Measurements from ENCODE around the gene KCTD11.
A peak's percentile ranks its signal among the peaks of the same experiment; 100 is the strongest.
"Not testable (repeated sequence)": the region's sequence is repeated elsewhere in the genome, so short reads cannot be mapped to it uniquely, and the experiment has no call there.

Gene KCTD11

DNA sequence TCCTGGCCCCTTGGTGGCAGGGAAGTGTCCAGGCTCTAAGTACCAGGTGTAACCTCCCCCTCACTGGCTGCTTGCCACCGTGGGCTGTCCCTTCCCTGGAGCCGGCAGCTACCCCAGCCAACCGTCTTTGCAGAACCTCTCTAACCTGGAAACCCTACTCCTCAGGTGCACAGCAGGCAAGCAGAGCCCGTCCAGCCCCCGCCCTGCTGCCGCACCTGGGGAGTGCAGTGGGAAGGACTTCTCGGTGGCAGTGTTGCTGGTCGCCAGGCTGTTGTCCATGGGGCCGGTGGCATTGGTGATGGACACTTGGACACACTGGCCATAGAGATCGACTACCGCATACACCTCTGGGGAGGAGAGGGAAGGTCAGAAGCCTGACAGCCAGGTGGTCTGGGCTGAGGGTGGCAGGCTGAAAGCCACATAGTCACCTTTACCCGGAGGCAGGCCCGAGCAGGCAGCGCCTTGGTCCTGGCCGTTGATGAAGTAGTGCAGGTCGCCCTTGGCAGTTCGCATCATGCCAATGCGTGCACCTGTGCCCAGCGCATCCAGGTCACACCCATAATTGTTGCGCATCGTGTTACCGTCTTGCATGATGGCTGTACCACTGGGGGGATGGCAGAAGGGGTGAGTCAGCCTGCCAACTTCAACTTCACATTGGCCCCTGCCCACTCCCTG is 29.3 kb upstream of the KCTD11 start:
- no peak for DNase-seq

DNA sequence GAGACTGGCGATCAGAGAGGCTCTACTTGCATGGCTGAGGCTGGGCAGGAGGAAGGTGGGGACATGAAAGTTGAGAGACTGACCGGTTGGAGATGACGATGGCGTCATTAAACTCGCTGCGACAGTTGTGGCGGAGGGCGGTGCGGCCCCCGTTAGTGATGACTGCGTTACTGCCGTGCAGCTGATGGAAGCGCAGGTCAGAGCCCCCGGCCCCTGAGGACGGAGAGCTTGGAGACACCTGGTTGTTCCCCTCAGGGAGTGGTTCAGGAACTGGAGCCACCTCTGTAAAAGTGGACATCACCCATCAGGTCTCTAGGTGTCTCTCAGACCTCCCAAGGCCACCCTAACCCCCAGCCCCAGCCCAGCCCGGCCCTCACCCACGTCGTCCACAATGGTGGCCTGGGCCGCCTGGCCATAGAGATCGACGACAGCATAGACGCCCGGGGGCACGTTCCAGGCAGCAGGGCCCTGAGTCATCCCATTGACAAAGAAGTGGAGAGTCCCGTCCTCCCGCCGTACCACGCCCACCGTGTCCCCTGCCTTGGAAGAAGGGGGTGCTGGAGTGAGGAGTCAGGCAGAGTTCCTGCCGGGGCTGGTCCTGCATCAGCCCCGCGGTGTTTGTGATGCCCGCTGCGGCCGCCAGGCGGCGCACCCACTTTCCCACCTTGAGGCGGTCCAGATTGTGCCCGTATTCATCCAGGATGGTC is 28.1 kb upstream of the KCTD11 start:
- DNase-seq = no peak

DNA sequence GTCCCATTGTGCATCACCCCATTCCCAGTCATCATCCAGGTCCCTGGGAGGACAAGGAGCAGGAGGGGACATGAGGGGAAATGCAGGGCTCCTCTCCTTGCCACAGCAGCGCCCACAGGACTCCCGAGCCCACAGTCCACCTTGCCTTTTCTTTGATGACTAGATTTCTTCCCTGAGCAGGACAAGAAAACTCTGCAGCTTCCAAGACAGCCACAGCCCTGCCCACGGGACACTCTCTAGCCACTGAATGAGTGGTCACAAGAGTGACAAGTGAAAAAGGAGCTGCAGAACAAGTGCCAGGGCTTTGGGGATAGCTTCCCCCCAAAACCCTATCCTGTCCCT is 27.6 kb upstream of the KCTD11 start:
- DNase-seq = no peak

DNA sequence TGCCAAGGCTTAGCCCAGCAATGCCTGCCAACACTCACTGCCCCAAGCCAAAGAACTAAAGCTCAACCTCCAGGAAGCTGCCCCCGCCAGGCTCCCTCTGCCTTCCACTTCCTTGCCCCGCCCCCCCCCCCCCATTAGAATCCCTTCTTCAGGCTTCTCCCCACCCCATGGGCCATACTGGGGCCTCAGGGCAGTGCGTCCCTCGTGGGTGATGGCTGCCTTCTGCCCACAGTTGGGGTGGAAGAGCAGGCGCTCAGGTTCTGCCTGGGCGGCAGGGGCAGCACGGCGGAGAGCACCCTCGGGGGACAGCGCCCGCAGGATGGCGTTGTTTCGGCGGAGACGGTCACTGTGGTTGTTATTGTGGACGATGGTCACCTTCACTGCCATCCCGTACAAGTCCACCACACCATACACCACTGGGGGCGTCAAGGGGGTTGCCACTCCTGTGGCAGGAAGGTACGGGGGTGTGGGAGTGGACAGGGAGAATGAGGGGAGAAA is 26.9 kb upstream of the KCTD11 start:
- DNase-seq = no peak

DNA sequence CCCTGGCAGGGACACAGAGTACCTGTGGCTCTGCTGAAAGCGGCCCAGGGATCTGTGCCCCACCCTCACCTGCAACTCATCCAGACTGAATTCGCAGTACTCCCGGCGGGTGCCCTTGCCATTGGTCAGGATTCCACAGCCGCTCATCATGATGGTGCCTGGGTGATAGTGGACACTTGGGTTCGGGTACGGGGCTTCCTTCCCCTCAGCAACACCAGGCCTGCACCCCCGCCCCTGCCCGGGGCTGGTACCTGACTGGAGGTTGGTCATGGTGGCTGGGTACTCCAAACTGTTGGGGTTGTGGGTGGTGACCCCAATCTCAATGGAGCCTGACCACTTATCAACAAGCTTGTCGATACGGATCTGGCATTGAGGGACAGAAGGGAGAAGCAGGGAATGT is 25.8 kb upstream of the KCTD11 start:
- DNase-seq = no peak

DNA sequence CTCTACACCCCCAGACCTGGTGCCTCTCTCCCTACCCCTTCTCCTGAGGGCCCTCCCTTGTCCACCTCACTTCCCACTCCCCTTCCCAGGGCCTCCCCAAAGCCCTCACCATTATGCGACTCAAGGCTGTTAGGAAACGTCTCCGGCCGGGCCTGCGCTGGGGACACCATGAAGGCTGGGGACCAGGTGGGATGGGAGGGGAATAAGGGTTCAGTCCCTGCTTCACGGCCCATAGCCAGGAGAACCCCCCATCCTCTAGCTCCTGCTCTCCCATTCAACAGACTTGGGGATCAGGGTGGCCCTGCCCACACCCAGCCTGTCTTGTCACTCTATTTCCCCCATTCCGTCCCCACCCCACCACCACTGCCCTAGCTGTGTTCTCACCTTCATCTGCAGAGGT is 24.9 kb upstream of the KCTD11 start:
- no peak for DNase-seq

DNA sequence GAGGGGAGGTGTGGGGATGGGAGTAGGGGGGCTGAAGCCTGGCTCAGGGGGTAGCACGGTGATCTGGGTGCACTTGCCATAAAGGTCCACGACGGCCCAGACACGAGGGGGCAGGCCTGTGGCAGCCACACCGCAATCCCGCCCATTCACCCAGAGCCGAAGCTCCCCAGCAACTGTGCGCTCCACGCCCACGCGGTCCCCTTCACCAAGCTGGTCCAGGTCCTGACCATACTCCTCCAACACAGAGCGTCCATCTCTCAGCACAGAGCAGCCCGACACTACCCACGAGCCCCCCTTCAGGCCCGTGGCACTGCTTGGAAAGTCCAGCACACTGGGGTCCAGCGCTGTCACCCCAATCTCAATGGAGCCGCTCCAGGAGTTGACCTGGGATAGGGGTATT is 24.5 kb upstream of the KCTD11 start:
- no peak for DNase-seq

DNA sequence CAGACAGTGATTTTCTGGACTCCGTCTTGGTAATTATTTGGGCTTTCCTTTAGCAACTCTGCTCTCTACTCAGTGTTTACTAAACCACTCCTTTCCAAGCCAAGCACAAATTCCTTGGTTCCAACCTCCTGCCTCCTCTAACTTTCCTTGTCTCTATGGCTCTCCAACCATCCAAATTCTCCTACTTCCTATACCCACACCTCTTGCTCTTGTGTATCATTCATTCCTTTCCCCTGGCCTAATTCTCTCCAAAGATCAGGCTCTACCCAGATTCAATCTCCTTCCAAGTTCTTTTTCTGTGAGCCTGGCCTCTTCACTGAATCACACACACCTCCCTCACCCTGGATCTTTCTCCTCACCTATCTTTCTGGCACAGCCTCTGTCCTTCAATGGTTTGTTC is 24.0 kb upstream of the KCTD11 start:
- no peak for DNase-seq

DNA sequence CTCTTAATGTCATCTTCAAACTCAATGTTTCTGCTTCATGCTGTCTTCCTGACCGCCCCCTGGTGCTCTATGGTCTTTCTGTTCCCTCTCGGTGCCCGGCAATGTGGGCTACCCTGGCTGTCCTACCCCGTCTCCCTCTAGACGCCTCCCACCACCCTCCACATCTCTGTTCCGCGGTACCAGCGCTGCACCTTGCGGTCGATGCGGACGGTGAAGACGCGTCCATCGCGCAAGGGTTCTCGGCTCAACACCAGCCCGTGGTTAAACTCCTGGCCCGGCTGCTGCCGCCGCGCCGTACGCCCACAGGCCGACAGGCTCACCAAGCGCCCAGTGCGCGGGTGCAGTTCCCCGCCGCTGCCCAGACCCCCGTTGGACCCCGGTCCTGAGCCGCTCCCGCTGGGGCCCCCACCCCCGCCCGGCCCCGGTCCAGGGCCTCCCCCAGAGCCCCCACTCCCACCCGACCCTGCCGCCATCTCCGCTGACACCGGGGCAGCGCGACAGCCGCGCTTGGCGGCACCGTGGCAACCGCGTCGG is 23.1 kb upstream of the KCTD11 start, which contains the start of gene NEURL4:
NEURL4 (minus strand) TSS at position 496 of the 534 bp plus-strand sequence; CDS start at position 473, 23 bp downstream.
- no peak for DNase-seq

DNA sequence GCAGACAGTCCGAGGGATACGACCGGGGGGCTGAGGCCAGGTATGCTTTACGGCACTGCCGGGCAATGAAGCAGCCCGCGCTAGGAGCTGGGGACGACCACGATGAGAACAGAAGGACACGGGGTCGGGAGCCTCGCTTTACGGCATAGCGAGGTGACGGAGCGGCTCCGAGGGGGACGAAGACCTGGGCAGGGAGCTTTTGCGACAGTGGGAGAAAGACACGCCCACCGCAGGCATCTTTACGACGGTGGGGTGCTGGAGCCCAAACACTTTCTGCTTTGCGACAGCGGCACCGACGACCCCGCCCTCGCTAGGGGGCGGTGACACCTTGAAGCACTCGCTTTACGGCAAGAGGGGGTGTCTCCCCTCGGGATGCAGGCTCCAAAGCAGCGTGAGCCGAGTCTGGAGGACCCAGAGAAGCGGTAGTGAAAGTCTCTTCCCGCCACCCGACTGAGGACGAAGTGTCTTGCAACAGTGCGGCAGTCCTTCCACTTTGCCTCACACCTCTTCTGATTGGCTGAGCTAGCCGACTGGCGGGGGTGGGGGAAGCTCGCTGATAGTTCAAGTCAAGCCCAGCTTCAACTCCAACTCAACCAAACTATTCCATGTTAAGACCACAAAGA is 22.5 kb upstream of the KCTD11 start:
- peak; percentile 97 for DNase-seq

DNA sequence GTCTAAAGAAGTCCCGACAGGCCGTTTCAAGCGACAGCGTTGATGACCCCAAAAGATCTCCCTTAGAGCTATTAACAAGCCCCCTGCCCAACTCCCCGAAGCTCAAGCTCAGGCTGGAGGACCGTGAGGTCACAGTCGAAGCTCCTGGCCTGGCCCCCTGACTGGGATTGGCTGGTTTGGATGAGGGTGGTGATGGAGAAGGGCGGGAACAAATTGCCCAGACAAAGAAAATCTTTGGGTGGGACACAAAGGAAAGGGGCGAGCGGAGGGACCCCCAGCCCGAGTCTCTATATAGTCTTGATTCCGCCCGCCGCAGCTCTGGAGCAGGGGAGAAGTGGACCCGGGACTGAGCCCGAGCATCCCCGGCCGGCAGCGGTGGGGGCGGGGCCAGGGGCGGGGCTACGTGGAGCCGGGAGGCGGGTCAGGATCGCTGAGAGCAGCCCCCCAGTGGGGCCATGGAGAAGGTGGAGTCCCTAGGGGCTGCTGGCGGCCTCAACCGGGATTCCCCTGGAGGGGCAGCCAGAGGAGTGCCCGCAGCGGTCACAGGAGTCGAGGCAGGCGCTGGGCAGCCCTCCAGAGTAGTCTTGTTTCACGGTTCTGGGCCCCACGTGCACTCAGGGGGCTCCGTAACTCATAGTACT is 21.8 kb upstream of the KCTD11 start:
- DNase-seq = peak; percentile 77

DNA sequence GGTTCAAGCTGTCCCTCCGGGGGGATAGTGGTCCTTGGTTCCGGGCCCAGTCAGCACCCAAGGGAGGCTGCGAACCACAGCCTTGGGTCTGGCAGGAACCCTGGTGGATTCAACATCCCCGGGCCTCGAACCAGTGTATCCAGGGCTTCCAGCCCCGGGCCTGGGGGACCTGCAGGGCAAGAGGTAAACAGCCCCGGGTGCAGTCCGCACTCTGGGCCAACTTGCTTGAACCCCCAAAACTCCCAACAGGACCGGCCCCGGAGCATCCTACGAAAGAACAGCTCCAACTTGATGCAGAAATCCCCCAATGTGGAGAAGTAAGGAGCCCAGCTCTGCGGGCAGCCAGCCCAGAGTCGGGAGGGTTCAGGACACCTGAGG is 21.3 kb upstream of the KCTD11 start:
- no peak for DNase-seq

DNA sequence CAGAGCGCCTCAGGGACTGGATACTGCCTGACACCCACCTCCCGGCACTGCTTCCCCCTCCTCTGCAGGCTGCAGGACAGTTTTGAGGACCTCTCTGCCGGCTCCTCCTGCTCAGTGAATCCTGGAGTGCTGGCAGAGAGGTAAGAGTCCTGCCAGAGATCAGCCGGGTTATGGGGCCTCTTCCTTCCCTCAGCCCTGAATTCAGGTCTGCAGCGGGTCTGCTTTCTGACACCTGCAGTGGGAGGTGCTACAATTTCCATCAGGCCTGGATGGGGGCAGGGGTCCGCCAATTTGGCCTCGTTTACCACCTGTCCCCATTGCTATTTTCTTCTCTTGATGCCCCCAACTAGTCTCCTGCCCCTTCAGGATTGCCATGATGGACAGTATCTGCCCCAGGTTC is 19.9 kb upstream of the KCTD11 start:
- no peak for DNase-seq

DNA sequence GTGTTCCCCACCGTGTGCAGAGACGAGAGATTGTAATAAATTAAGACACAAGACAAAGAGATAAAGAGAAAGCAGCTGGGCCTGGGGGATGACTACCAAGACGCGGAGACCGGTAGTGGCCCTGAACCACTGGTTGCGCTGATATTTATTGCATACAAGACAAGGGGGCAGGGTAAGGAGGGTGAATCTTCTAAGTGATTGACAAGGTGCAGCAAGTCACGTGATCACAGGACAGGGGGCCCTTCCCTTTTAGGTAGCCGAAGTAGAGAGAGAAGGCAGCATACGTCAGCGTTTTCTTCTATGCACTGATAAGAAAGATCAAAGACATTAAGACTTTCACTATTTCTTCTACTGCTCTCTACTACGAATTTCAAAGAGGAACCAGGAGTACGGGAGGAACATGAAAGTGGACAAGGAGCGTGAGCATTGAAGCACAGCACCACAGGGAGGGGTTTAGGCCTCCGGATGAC is 19.3 kb upstream of the KCTD11 start:
- not testable (repeated sequence) for DNase-seq

DNA sequence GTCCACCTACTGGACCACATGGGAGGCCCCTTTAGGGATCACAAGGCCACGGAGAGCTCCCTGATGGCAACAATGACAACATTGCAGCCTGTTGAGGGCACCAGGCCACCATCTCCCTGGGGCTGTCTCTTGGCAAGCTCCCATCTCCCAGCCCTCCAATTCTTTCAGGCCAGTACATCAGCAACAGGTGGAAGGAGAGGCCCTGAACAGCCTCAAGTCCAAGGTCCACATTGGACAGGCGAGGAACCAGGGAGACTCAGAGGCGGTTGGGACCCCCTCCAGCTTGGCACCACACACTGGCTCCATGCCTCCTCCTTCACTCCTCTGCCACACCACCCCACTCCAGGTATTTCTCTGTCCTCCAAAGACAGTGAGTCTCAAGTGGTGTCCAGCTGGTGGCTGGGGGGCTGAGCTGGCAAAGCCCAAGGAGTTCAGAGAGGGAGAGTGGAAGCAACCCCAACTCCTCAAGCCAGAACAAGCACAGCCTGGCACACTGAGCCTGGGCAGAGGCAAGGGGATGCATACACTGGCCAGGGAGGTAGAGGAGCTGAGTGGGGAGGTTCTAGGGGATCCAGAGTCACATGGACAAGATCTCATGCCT is 16.9 kb upstream of the KCTD11 start:
- no peak for DNase-seq

DNA sequence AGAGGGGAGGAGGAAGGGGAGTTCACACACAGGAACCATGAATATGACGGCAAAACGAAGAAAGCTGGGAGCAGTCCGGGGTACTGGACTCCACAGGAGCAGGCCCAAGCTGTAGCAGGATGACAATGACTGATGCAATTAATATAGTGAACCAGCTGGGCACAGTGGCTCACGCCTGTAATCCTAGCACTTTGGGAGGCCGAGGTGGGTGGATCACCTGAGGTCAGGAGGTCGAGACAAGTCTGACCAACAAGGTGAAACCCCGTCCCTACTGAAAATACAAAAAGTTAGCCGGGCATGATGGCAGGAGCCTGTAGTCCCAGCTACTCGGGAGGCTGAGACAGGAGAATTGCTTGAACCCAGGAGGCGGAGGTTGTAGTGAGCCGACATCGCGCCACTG is 16.2 kb upstream of the KCTD11 start:
- not testable (repeated sequence) for DNase-seq

DNA sequence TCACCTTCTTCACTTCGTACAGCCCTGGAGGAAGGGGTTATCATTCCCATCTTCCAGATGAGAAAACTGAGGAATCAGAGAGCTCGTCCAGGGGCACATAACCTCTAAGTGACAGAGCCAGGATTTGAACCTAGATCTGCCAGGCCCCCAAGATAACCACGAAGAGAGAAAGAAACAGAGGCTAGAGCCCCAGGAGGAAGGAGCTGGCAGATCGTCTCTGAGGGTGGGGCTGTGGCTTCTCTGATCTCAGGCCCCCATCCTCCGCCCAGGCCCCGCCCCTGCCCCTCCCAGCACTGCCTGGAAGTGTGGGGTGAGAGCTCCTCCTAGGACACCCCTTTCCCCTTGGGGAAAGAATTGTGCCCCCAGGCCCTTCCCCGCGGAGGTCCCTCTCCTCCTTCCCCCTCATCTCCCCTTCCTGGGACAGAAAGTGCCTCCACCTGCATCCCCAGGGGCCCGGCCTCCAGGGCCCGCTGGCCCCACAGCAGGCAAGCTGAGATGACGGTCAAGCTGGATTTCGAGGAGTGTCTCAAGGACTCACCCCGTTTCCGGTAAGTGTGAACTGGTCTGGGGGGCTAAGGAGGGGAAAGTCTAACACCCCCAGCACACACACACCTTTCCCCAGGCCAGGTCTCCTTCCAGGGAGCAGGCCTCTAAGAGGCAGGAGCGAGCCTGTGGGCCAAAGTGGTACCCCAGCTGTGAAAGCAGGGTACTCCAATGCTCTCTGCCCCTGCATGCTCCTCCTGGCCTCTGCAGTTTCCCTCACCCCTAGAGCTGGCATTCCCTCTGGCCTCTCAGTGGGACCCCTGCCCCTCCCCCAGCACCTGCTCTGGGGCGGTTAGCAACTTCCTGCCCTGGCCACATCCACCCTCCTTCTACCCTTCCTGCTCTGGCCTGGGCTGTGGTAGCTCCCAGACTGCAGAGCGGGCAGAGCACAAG is 15.5 kb upstream of the KCTD11 start, which contains the start of gene ACAP1:
ACAP1 (plus strand) TSS at position 290 of the 936 bp plus-strand sequence; CDS start at position 496, 206 bp downstream.
- DNase-seq = no peak

DNA sequence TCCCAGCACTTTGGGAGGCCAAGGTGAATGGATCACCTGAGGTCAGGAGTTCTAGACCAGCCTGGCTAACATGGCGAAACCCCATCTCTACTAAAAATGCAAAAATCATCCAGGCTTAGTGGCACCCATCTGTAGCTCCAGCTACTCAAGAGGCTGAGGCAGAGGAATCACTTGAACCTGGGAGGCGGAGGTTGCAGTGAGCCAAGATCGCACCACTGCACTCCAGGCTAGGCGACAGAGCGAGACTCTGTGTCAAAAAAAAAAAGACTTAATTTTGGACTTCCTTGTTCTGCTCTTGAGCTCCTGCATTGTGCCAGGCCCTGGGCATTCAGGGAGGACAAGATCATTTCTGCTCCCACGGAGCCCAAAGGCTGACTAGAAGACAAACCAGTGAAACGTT is 14.4 kb upstream of the KCTD11 start:
- DNase-seq = not testable (repeated sequence)

DNA sequence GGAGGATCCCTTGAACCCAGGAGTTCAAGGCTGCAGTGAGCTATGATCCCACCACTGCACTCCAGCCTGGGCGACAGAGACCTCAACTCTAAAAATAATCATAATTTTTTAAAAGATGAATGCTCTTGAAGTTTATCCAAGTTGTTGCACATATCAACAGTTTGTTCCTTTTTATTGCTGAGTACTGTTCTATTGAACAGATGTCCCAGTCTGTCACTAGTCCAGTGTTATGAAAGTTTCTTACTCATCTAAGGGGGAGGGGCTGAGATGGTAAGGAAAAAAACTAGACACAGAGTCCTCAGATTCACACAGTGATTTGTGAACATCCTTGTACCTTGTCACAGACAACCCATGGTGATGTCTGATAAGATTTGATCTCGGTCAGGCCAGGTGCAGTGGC is 11.8 kb upstream of the KCTD11 start:
- no peak for DNase-seq

DNA sequence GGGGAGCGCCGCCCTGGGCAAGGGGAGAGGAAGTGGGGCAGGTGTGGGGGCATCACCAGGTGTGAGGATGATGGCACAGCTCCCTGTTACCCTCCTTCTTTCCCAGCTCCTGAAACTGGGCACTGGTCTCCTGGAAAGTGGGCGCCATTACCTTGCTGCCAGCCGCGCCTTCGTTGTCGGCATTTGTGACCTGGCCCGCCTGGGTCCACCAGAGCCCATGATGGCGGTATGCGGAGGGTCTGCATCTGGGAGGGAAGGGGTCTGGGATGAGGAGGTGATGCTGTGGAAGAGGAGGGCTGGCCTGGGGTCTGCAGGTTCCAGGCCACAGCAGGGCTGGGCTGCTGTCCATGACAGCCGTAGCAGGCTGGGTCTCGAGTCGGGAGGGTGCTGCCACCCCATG is 10.1 kb upstream of the KCTD11 start:
- no peak for DNase-seq

DNA sequence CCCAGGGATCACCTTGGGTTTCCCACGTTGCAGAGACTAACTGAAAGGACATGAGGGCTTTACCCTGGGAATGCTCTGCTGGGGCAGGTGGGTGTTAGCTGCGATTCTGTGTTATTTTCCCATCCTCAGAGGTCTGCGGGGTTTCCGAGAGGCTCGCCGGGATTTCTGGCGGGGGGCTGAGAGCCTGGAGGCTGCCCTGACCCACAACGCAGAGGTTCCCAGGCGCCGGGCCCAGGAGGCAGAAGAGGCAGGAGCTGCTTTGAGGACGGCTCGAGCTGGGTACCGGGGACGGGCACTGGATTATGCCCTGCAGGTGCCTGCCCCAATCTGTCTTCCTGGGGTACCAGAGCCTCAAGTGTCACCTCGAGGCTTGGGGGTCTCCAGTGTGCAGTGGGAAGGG is 8.7 kb upstream of the KCTD11 start:
- no peak for DNase-seq

All from NCI-H345 (cell line).